GM15510 (cell line): ENCODE results near the gene NHS.

ENCODE experiments used
- POLR2A ChIP-seq: IDR thresholded peaks from 3 replicates; pipeline ENCODE4 v1.6.1; 2011; ENCODE audit warnings: borderline replicate concordance; ENCODE audit not compliant: insufficient read length; ENCODE audit errors: extremely low read depth

NHS gene

GRCh38 chrX:17623750-17624149, 248.8 kb downstream of the NHS start:
- TF ChIP-seq POLR2A: no peak

- no peak for TF ChIP-seq POLR2A
Measured at GRCh38 chrX:17627026-17627425, 252.0 kb downstream of the NHS start.

DNA sequence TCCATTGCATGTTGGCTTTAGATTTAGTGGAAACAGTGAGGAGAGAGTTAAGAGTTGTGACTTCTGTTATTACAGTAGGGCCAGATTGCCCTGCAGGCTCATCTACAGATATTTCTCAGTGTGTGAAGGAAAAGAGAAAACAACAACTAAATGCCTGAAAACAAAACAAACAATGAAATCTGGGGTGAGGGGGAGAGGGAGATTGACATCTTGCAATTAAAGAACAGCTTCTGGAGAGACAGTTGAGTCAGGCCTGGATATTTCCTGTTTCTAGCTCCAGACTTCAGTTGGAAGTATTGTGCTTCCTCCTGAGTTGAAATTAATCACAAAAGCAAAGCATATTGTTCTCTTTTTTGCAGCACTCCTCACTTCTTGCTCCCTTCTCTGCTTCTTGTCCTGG, 254.0 kb downstream of the NHS start:
- TF ChIP-seq POLR2A: no peak

- TF ChIP-seq POLR2A: no peak
Measured at GRCh38 chrX:17629519-17629918, 254.5 kb downstream of the NHS start.

DNA sequence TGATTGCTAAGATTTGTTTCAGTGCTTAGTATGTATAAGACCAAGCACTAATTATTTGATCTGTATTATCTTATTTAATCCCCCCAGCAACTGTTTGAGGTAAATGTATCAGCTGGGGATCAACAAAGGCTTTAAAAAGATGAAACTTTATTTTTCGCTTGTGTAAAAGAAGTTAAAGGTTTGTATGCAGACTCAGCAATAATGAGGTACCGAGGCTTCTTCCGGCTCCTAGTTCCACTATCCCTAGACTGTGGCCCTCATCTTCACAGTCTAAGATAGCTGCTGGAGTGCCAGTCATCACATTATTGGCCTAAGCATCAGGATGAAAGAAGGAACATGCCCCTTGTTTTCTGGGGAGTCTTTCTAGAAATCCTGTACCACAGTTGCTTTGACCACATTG, 256.6 kb downstream of the NHS start:
- no peak for TF ChIP-seq POLR2A

- no peak for TF ChIP-seq POLR2A
Measured at GRCh38 chrX:17632942-17633341, 257.9 kb downstream of the NHS start.

DNA sequence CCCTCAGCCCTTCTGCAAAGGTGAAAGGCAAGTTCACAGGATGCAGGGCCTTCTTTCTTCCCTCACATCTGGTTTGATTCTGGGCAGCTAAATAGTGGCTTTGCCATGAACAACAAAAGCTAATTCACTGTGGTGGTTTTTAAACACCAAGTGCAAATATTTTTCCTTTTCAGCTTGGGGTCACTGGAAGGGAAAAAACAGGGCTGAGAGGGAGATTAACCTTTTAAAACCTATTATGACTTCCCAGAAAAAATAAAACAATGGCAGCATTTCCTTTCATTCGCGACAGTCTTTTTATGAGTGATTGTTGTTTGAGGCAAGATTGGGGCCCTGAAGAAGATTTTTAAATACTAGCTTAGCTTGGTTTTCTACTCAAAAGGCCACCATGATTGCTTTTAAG, 258.5 kb downstream of the NHS start:
- TF ChIP-seq POLR2A: no peak

DNA sequence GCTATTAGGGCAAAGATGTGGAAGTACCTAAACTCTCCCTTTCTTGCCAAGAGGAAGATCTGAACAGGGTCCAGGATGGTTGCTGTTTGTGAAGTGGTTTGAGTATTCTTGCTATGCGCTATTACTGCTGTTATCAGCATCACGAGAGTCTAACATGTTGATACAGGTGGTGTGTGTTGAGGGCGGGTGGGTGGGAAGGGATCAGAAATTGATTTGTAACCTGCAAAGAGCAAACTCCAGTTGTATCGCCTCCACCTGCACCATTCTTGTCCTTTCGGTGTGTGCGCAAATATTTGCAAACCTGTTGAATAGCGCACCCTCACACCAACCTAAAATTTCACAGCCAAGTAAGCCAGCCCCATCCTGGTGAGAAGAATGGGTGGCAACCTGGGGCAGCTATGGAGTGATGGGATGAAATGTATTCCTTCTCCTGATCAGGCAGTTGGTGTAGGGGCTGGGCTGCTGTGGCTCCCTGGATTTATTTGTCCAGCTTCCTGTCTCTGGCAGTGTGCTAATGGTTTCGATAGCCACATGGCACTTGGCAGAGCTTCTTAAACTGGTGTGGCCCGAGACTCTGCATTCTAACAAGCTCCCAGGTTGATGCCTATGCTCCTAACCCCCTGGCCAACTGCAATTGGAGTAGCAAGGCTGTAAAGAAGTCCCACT, 259.7 kb downstream of the NHS start:
- TF ChIP-seq POLR2A: no peak

- no peak for TF ChIP-seq POLR2A
Measured at GRCh38 chrX:17635231-17635630, 260.2 kb downstream of the NHS start.

GRCh38 chrX:17637235-17637634, 262.2 kb downstream of the NHS start:
- TF ChIP-seq POLR2A: no peak

GRCh38 chrX:17638731-17639130, 263.7 kb downstream of the NHS start:
- TF ChIP-seq POLR2A: no peak

- TF ChIP-seq POLR2A: no peak
Measured at GRCh38 chrX:17642891-17643290, 267.9 kb downstream of the NHS start.

DNA sequence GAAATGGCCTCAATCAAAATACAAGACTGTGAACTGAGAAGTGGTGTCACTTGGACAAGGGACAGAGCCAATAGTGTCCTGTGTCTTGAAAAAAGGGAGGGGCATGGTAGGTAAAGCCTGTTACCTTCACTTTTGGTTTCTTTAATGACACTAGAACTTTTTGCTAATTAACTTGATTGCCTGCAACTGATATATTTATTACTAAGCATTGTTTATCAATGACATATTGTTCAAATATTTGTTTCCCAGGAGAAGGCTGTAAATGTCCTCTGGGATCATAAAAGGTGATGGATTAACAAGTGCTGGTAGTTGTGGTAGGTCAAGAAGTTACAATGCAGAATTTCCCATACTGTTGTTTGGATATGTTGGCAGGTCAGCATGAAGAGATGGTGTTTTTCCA, 268.5 kb downstream of the NHS start:
- no peak for TF ChIP-seq POLR2A

GRCh38 chrX:17644001-17644400, 269.0 kb downstream of the NHS start:
- no peak for TF ChIP-seq POLR2A

- no peak for TF ChIP-seq POLR2A
Measured at GRCh38 chrX:17654116-17654515, 279.1 kb downstream of the NHS start.

DNA sequence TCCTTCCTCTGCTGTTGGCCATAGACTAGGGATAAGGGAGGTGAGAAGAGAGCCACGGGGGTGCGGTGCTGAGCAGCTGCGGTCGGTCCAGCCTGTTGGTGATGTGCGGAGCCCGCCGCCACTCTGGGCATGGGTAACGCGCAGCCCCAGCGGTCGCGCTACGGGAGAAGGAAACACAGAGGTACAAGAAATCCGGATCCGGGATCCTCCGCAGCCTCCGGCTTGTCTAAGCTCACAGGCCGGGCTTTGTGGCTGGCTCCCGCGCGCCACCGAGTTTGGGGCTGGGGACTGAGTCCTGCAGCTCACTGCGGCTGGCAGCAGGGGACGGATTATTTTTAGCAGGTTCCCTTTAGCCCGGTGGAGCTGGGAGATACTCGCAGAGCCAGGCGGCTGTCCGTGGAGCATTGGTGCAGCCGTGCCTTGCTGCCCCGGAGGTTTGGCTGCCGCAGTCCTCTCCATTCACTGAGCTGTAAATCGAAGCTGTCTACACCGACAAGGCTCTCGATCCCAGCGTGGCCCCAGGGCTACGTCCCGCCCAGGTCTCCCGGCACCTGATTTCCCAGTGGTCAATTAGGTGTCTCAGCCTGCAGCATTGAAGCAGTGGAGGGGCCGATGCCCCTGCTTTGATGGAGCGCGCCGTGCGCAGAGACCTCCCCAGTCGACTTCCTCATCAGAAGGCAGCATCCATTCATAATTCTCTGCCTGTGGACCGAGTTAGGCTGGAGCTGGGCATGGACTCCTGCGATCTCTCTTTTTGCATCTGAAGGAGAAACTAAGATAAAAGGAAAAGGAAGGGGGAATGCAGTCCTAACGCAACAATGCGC, 280.4 kb downstream of the NHS start:
- TF ChIP-seq POLR2A: no peak
